SU-DHL-6 (cell line): Measurements from ENCODE around the gene ITGAE.
"Not testable (repeated sequence)": the region's sequence is repeated elsewhere in the genome, so short reads cannot be mapped to it uniquely, and the experiment has no call there.

Source experiments
- H2AFZ ChIP-seq: fragments of 200-600 bp; sonication (generic); 2 replicates; pipeline ENCODE4 v1.6.1; 2014; ENCODE audit warnings: low read depth, mild to moderate bottlenecking, moderate library complexity, mixed read lengths, antibody characterized with exemption, low read length; ENCODE audit not compliant: severe bottlenecking
- H3F3A ChIP-seq: fragments of 200-600 bp; shearing (Covaris generic); 2 replicates; pipeline ENCODE4 v1.6.0; 2016; ENCODE audit warnings: antibody characterized with exemption, mild to moderate bottlenecking; ENCODE audit not compliant: insufficient read depth
- H3K27ac ChIP-seq: fragments of 200-600 bp; sonication (generic); 2 replicates; pipeline ENCODE4 v1.5.1; 2016; ENCODE audit warnings: low read depth, mild to moderate bottlenecking, low read length, moderate library complexity, mixed read lengths
- H3K27me3 ChIP-seq: fragments of 200-600 bp; sonication (generic), shearing (Covaris generic); 2 replicates; pipeline ENCODE4 v1.6.0; 2014; ENCODE audit warnings: mild to moderate bottlenecking, low read length
- H3K36me3 ChIP-seq: fragments of 200-600 bp; sonication (generic); 2 replicates; pipeline ENCODE4 v1.6.1; 2014; ENCODE audit warnings: mild to moderate bottlenecking, low read length, mixed read lengths
- H3K4me2 ChIP-seq: fragments of 300-600, 200-600 bp; shearing (Covaris generic), sonication (generic); 2 replicates; pipeline ENCODE4 v1.6.0; 2014; ENCODE audit warnings: low read length, low read depth, mild to moderate bottlenecking; ENCODE audit not compliant: poor library complexity, severe bottlenecking
- H3K4me3 ChIP-seq: fragments of 200-600 bp; sonication (generic); 2 replicates; pipeline ENCODE4 v1.5.1; 2014; ENCODE audit warnings: antibody characterized with exemption, low read length, mild to moderate bottlenecking, mixed read lengths; ENCODE audit not compliant: insufficient read depth, poor library complexity, severe bottlenecking
- H3K79me2 ChIP-seq: fragments of 200-600 bp; sonication (generic); 2 replicates; pipeline ENCODE4 v1.6.1; 2014; ENCODE audit warnings: mild to moderate bottlenecking, low read length, moderate library complexity; ENCODE audit not compliant: insufficient read depth
- H3K9ac ChIP-seq: fragments of 200-600 bp; sonication (generic); 2 replicates; pipeline ENCODE4 v1.7.0; 2014; ENCODE audit warnings: mild to moderate bottlenecking, low read length
- H3K9me2 ChIP-seq: fragments of 200-600 bp; sonication (generic); replicated peaks from 2 replicates; pipeline ENCODE4 v1.6.1; 2014; ENCODE audit warnings: low read length; ENCODE audit not compliant: insufficient read depth
- H3K9me3 ChIP-seq: fragments of 200-600 bp; sonication (generic); 2 replicates; pipeline ENCODE4 v1.6.1; 2014; ENCODE audit warnings: low read length, mixed read lengths; ENCODE audit not compliant: insufficient read depth
- H4K20me1 ChIP-seq: fragments of 200-600 bp; sonication (generic); 2 replicates; pipeline ENCODE4 v1.6.1; 2014; ENCODE audit warnings: low read depth, mild to moderate bottlenecking, antibody characterized with exemption, low read length, moderate library complexity, mixed read lengths
- CTCF ChIP-seq: fragments of 200-600 bp; sonication (generic); IDR thresholded peaks from one replicate; pipeline ENCODE4 v1.5.1; 2017; ENCODE audit warnings: antibody characterized with exemption, mild to moderate bottlenecking, low read length, moderate library complexity; ENCODE audit not compliant: insufficient read depth, poor library complexity, severe bottlenecking
- EZH2phosphoT487 ChIP-seq: fragments of 200-600 bp; sonication (generic), shearing (Covaris generic); conservative IDR thresholded peaks from 2 replicates; pipeline ENCODE4 v1.6.1; 2018; ENCODE audit warnings: mild to moderate bottlenecking, antibody characterized with exemption, low read length, moderate library complexity, mixed read lengths

Gene ITGAE

GRCh38 chr17:3845291-3845620 is 44.3 kb upstream of the ITGAE start:
- Histone ChIP-seq H3K4me3 (peak overlapping the region; percentile 95), H3K4me2 (peak overlapping the region; percentile 79), H3K9ac (peak overlapping the region; percentile 98), H3K36me3 (no peaks in the 10 kb centered on the region), H3K27me3 (no peaks in the 10 kb centered on the region), H2AFZ (peak overlapping the region; percentile 98), H3K27ac (peak overlapping the region; percentile 52), H3K9me2 (no peaks in the 10 kb centered on the region), H3K9me3 (no peaks in the 10 kb centered on the region), H4K20me1 (no peaks in the 10 kb centered on the region), H3F3A (0 out of 2 replicates have a peak, but pooled peaks cover 5% of the 10 kb centered on the region), H3K79me2 (peaks cover 19% of the 10 kb centered on the region)
- TF ChIP-seq EZH2phosphoT487 (no peak), CTCF (no peak)

GRCh38 chr17:3844556-3844955 is 43.6 kb upstream of the ITGAE start:
- not testable (repeated sequence) for H3F3A ChIP-seq, H3K9me3 ChIP-seq, H3K9ac ChIP-seq, H3K36me3 ChIP-seq, H3K27me3 ChIP-seq, H3K9me2 ChIP-seq, H3K4me3 ChIP-seq, H4K20me1 ChIP-seq, H2AFZ ChIP-seq, H3K27ac ChIP-seq
- H3K4me2 ChIP-seq: peak overlapping the region; percentile 79
- H3K79me2 ChIP-seq: peaks cover 19% of the 10 kb centered on the region

- TF ChIP-seq EZH2phosphoT487: no peak
- peak; percentile 78 for TF ChIP-seq CTCF
- H3K9me3 ChIP-seq: no peaks in the 10 kb centered on the region
- H3K4me3 ChIP-seq: no peak overlapping the region
- H3K4me2 ChIP-seq: no peak overlapping the region
- H3F3A ChIP-seq: 0 out of 2 replicates have a peak, but pooled peaks cover 5% of the 10 kb centered on the region
- H3K36me3 ChIP-seq: 0 out of 2 replicates have a peak, but pooled peaks cover 4% of the 10 kb centered on the region
- no peaks in the 10 kb centered on the region for H3K27me3 ChIP-seq
- H4K20me1 ChIP-seq: no peaks in the 10 kb centered on the region
- H3K9ac ChIP-seq: no peak overlapping the region
- no peaks in the 10 kb centered on the region for H3K9me2 ChIP-seq
- no peak overlapping the region for H2AFZ ChIP-seq
- H3K79me2 ChIP-seq: peaks cover 19% of the 10 kb centered on the region
- H3K27ac ChIP-seq: no peak overlapping the region
These were observed 43.0 kb upstream of the ITGAE start for GRCh38 chr17:3843935-3844516.

- H3K9me3 ChIP-seq: no peaks in the 10 kb centered on the region
These were observed 37.2 kb upstream of the ITGAE start for GRCh38 chr17:3838206-3838605.

More at GRCh38 chr17:3838206-3838605, 37.2 kb upstream of the ITGAE start:
- Histone ChIP-seq H3F3A (no peaks in the 10 kb centered on the region), H3K36me3 (peaks cover 9% of the 10 kb centered on the region; the same call in 1 of the 2 replicates), H3K4me3 (no peak overlapping the region), H3K9me2 (no peaks in the 10 kb centered on the region), H3K27ac (no peak overlapping the region), H3K9ac (no peak overlapping the region), H2AFZ (no peak overlapping the region), H3K4me2 (no peak overlapping the region), H3K79me2 (no peaks in the 10 kb centered on the region), H3K27me3 (no peaks in the 10 kb centered on the region), H4K20me1 (no peaks in the 10 kb centered on the region)
- TF ChIP-seq EZH2phosphoT487 (no peak), CTCF (no peak)
